GM23338 (cell line): ENCODE results near the gene LOXHD1.

Experiments used
- CTCF ChIP-seq, 2 experiments: fragments of 200-600 bp in 1 of 2; sonication (generic) in 1 of 2; conservative IDR thresholded peaks; 2 replicates each; pipeline versions ENCODE4 v1.5.1 to v1.6.1; 2016 to 2017; ENCODE audit warnings: antibody characterized with exemption in 2 of 2, low read depth in 2 of 2, mild to moderate bottlenecking in 2 of 2, moderate library complexity in 1 of 2
- EZH2 ChIP-seq: fragments of 200-600 bp; sonication (generic); IDR thresholded peaks from one replicate; pipeline ENCODE4 v1.8.0; 2017; ENCODE audit warnings: antibody characterized with exemption, mild to moderate bottlenecking, low read depth; ENCODE audit not compliant: unreplicated experiment
- POLR2AphosphoS5 ChIP-seq: IDR thresholded peaks from 2 replicates; pipeline ENCODE4 v1.6.1; 2016; ENCODE audit warnings: antibody characterized with exemption, low read depth
- REST ChIP-seq: IDR thresholded peaks from one replicate; pipeline ENCODE4 v1.6.1; 2018; ENCODE audit warnings: antibody characterized with exemption; ENCODE audit not compliant: unreplicated experiment

DNA sequence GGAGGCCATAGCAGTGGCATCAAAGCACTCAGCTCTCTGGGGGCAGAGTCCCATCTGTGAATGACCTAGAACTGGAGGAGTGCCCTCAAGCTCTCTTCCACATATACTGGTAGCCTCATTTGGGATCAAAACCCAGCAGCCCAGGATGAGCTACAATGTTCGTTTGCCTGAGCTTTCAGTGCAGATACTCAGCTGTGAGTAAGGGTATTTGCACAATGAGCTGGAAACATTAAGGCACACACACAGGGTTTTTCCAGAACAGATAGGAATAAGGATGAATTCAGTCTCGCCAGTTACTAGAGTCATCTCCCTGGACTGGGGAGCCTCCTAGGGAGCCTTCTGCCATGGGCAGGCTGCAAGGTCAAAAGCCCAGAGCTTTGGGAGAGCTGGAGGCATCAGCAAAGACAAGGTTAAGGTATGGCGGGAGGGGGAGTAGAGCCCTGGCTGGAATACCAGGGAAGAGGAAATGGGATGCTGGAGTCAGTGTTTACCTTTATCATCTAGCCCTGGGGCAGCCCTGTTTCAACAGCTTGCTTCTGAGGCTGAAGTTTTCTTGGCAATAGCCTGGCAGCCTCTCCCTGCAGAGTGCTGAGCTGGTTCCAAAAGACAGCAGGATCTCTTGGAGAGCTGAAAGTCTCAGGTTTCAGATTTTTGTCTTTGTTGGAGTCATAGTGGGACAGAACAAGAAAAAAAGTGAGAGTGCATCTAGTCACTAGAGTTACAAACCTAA, 187.7 kb downstream of the LOXHD1 start:
- TF ChIP-seq CTCF (conservative IDR thresholded peaks at IDR 0.05; ENCODE audit: low read depth in 2 of 2) = no peak
- no peak for TF ChIP-seq POLR2AphosphoS5
- TF ChIP-seq EZH2 = no peak
- no peak for TF ChIP-seq REST
